Hair follicle dermal papilla cell (primary cell): ENCODE measurements around the gene DOLPP1. TPM values are rescaled to one million over a fixed set of nuclear protein-coding genes. Genes with fewer than 3 reads are reported as not detected.

Experiments
- total RNA-seq: library from RNA; depleted of rRNA; stranded (reverse); fragments of >200 nt; gene quantifications from 2 replicates; pipeline ENCODE4 v1.2.3, GENCODE V29; 2012

The DOLPP1 gene
- total RNA-seq: 10.1 and 11.3 TPM in 2 replicates

GRCh38 chr9:129080601-129081387 lies at the start of gene DOLPP1:
TSS of gene DOLPP1 (plus strand) at chr9:129081111. CDS start at chr9:129081132, 21 bp downstream.

GRCh38 chr9:129036241-129036922 lies 44.5 kb upstream of the DOLPP1 start, which contains the start of gene MIGA2:
TSS of gene MIGA2 (plus strand) at chr9:129036626. CDS start at chr9:129040595, 3,969 bp downstream.

GRCh38 chr9:129110740-129111527 lies 30.0 kb downstream of the DOLPP1 start, which contains the start of the genes CRAT and PTPA:
TSS of gene CRAT (minus strand) at chr9:129110793. CDS start at chr9:129110509, 284 bp downstream.
TSS of gene PTPA (plus strand) at chr9:129111415. CDS start at chr9:129111601, 186 bp downstream.

Other genes starting within 250 kb of the DOLPP1 start
- 5.2 and 6.9 TPM in 2 replicates for gene KYAT1, start 199.2 kb upstream of the DOLPP1 start, total RNA-seq
- gene LRRC8A, start 199.0 kb upstream of the DOLPP1 start, total RNA-seq: 49.5 and 49.7 TPM in 2 replicates
- 8.8 and 17.7 TPM in 2 replicates for gene PHYHD1, start 160.1 kb upstream of the DOLPP1 start, total RNA-seq
- gene DOLK, start 133.5 kb upstream of the DOLPP1 start, total RNA-seq: 31.8 and 32.5 TPM in 2 replicates
- gene NUP188, start 133.4 kb upstream of the DOLPP1 start, total RNA-seq: 37.5 and 42.6 TPM in 2 replicates
- gene SH3GLB2, start 52.8 kb upstream of the DOLPP1 start, total RNA-seq: 49.8 and 65.8 TPM in 2 replicates
- gene MIGA2, start 44.5 kb upstream of the DOLPP1 start, total RNA-seq: 24.2 and 29.0 TPM in 2 replicates
- gene CRAT, start 29.7 kb downstream of the DOLPP1 start, total RNA-seq: 78.2 and 88.6 TPM in 2 replicates
- gene PTPA, start 30.3 kb downstream of the DOLPP1 start, total RNA-seq: 92.5 and 93.4 TPM in 2 replicates
- 60.8 and 76.7 TPM in 2 replicates for gene IER5L, start 97.2 kb downstream of the DOLPP1 start, total RNA-seq